HG02678 (cell line): ENCODE measurements around the gene CGN.

Source experiments
- ATAC-seq: cut with Tn5 transposase; IDR thresholded peaks from one replicate; pipeline ENCODE4 v1.9.1; 2021; ENCODE audit warnings: mild to moderate bottlenecking, moderate library complexity; ENCODE audit not compliant: unreplicated experiment

CGN gene, protein sequence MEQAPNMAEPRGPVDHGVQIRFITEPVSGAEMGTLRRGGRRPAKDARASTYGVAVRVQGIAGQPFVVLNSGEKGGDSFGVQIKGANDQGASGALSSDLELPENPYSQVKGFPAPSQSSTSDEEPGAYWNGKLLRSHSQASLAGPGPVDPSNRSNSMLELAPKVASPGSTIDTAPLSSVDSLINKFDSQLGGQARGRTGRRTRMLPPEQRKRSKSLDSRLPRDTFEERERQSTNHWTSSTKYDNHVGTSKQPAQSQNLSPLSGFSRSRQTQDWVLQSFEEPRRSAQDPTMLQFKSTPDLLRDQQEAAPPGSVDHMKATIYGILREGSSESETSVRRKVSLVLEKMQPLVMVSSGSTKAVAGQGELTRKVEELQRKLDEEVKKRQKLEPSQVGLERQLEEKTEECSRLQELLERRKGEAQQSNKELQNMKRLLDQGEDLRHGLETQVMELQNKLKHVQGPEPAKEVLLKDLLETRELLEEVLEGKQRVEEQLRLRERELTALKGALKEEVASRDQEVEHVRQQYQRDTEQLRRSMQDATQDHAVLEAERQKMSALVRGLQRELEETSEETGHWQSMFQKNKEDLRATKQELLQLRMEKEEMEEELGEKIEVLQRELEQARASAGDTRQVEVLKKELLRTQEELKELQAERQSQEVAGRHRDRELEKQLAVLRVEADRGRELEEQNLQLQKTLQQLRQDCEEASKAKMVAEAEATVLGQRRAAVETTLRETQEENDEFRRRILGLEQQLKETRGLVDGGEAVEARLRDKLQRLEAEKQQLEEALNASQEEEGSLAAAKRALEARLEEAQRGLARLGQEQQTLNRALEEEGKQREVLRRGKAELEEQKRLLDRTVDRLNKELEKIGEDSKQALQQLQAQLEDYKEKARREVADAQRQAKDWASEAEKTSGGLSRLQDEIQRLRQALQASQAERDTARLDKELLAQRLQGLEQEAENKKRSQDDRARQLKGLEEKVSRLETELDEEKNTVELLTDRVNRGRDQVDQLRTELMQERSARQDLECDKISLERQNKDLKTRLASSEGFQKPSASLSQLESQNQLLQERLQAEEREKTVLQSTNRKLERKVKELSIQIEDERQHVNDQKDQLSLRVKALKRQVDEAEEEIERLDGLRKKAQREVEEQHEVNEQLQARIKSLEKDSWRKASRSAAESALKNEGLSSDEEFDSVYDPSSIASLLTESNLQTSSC

DNA sequence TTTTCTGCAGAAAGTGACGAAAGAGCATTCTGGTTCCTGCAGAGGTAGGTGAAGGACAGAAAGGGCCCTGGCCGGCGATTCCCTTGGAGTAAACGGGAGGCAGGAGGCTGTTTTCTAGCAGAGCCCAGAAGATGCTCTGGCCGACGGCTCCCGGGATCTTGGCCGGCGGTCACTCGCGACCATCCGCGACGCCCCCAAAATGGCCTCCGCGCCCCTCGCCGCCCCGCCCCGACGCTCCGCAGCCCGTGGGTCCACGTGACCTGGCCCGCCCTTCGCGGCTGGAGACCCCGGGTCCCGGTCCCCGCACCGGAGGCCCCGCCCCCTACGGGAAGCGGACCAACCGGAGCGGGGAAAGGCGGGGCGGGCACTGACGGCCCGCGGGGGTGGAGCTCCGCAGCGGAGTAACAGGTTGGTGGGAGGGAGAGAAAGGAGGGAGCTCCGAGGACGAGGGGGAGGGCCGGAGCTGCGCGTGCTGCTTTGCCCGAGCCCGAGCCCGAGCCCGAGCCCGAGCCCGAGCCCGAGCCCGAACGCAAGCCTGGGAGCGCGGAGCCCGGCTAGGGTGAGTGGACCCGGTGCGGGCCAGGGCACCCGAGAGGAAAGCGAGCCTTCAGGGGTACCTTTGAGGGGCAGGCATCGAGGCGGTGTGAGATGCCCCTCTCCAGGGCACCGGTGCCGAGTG, at the start of gene CGN:
Gene CGN, plus strand, starts transcription at position 431 of the 679 bp plus-strand sequence. CDS start 7,133 bp downstream, outside the sequence.
- peak; percentile 85 for ATAC-seq

DNA sequence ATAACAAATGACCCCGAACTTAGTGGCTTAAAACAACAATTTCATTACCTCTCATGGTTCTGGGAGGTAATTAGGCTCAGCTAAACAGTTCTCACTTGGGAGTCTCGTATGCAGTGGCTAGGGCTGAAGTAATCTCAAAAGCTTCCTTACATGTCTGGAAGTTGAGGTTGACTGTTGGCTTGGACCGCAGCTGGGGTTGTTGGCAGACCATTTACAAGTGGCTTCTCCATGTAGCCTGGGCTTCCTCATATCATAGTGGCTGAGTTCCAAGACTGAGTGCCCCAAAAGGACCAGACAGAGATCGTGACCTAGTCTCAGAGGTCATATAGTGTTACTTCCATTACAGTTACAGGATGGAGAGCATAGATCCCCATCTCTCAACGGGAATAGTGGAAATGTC, 49.5 kb upstream of the CGN start:
- no peak for ATAC-seq

DNA sequence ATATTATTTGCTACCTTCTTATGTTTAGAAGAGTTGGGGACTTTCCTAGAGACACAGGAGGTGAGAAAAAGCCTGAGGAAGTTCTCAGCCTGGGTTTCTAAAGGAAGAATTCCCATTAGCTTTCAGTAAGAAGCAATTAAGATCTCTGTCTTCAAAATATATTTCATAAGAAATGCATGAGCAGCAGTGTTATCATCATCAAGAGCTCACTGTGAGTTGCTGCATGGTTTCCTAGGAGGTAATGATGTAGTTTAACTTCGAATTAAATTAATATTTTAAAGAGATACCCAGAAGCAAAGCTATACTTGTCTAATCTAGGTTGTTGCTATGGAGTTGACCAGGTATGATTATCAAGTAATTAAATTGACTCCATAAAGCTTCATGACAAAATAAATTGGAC, 46.2 kb upstream of the CGN start:
- ATAC-seq: no peak

DNA sequence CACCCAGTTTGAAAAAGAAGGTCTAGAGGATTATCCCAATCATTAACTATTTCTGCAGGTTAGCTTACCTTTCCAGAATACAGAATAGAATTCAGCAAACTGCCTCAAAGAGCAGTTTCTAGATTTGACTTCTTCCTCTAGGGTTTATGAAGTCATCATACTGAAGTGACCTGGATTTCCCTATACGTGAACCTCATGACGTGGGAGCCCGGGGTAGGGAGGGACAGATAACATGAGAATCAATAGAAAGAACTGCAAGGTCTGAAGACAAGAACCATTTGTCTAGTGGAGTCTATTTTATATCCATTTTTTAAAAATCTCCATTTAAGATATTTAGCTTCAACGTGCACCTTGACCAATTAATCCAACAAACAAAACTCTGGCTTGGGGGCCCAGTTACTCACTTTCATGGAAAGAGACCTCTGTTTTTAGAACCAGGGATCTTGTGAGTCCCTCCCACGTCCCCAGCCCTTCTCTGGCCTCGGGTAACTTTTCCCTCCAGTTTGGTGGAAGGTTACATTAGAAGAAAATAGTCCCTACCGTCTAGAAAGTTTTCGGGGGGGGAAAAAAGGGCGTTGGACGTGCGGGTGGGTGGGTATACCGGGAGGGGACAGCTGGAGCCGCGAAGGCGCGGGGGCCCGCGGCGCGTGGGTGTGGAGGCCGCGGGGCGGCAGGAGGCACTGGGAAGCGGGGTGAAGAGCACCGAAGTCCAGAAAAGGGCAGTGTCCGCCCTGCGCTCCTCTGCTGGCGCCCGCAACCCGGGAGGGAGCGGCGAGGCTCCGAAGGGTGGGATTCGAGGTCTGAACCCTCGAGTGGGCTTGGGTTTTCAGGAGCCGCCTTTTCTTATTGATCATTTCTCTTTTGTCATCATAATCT, 38.1 kb upstream of the CGN start:
- no peak for ATAC-seq

DNA sequence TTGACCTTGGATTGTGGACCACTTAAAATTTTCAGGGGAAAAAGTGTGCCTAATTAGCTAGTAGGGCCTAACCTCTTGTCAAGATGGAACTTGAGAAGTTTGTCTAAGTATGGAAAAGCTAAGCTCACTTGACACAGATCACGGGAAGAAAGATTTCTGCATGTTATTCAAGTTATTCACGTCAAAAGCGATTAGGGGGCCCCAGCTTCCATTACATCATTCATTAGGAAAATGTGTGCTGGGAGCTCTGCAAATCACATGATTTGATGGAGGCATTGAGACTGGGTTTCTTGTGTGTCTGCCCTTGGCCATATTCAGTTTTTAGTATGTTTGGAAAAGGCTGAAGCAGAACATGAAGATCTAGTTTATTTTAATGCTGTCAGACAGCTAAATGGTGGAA, 36.4 kb upstream of the CGN start:
- ATAC-seq: no peak

DNA sequence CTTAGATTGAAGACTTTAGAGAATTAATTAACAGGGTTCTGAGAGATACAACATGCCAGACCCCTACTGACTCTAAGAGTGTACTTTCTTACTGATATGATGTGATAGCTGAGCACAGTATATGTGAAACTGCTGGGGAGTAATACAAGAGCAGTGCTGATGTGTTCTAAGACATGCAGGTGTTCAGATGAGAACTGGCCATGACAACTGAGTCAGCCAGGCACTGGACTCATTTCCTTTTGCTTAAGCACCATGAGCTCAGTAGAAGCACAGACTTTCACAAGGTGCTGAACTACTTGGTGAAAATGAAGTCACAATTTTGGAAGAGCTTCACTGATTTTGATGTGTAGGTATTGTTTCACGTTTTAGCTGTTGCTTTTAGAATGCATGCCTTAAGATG, 36.0 kb upstream of the CGN start:
- peak; percentile 79 for ATAC-seq

DNA sequence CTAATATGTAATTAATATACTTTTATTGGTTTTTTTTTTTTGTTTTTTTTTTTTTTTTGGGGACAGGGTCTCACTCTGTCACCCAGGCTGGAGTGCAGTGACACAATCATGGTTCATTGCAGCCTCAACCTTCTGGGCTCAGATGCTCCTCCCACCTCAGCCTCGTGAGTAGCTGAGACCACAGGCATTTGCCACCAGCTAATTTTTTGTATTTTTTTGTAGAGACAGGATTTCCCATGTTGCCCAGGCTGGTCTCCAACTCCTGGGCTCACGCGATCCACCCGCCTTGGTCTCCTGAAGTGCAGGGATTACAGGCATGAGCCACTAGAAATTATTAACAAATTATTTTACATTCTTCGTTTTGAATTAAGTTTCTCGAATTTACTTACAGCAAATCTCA, 35.1 kb upstream of the CGN start:
- no peak for ATAC-seq

DNA sequence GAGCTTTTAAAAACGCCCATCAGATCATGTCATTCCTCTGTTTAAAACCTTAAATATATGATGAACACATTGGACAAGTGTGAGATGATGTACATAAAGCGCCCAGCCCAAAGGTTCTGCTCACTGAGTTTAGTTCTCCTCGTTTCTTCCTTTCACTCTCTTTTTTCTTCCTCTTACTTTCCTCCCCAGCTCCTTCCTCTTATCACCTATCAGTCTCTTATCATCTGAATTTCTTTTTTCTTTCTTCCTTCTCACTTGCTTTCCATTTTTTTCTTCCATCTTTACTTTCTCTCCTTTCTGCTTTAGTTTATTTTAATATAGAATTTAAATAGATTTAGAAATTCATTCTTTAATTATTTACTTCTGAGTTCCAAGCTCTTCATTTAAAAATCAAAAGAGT, 34.1 kb upstream of the CGN start:
- no peak for ATAC-seq

DNA sequence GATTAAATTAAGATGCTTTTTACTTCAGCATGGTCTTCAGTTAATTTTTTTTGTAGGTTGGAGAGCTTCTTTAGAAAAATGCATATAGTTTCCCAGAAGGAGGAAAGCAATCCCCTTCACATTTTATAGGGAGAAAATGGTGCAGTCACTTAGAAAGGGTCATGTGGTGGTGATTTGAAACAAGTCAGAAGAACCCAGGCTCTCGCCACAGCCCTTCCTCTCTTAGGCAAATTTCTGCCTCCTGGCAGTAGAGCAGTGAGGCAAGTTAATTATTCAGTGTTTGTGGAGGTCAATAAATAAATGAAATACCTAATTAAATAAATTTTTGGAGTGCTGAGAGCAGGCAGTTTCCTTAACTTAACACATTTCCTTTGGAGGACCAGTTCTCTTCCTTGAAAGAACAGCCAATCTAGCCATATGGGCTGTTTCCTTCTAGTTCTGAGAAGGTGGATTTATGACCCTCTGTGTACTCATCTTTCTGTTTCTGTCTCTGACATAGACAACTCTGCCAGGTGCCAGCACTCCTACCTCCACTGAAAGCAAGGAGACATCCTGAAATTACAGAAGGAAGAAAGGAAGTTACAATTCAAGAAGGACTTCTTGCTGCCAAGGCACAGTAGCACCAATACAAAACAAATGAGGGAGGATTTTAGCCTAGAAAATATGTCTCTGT, 32.9 kb upstream of the CGN start:
- ATAC-seq: no peak

DNA sequence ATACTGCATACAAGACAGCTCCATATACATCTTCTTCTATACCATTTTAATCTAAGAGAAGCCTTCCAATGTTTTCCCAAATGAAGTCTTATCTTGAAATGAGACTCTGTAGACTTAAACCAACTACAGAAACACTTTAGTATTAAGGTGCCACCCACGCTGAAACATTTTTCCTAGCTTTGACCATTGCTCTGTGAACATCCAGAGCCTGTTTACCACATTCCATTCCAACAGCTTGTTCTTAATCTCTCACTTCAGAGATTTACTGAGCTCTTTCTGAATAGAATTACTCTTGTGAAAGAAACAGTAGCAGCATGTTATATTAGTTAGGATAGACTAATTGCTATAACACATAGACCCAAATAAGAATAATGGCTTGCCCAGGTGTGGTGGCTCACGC, 32.3 kb upstream of the CGN start:
- no peak for ATAC-seq

DNA sequence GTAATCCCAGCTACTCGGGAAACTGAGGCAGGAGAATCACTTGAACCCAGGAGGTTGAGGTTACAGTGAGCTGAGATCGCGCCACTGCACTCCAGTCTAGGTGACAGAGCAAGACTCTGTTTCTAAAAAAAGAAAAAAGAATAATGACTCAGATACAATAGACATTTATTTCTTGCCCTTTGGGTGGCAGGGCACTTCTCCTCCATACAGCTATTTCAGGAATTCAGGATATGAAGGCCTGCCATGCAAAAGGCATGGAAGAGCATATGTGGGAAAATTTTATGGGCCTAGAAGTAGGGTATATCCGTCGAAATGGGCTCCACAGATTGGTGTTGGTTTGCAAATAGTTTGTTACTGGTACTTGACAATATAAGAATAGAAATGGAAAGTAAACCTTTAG, 31.7 kb upstream of the CGN start:
- no peak for ATAC-seq

DNA sequence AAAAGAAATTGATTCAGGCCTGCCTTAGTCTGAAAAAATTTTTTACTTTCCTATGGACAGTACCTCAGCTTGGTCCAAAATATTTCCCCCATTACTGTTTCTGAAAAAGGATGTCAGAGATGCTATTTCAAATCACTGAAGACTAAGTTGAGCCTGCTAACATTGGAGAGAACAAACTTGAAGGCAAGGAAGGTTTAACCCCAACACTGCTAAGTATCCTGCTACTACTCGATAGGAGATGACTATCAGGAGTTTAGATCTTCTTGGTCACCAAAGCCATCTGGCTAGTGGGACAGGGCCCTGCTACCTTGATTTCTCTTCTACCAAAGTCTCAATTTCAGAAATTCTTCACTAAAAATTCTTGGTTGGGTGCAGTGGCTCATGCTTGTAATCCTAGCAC, 29.2 kb upstream of the CGN start:
- no peak for ATAC-seq

DNA sequence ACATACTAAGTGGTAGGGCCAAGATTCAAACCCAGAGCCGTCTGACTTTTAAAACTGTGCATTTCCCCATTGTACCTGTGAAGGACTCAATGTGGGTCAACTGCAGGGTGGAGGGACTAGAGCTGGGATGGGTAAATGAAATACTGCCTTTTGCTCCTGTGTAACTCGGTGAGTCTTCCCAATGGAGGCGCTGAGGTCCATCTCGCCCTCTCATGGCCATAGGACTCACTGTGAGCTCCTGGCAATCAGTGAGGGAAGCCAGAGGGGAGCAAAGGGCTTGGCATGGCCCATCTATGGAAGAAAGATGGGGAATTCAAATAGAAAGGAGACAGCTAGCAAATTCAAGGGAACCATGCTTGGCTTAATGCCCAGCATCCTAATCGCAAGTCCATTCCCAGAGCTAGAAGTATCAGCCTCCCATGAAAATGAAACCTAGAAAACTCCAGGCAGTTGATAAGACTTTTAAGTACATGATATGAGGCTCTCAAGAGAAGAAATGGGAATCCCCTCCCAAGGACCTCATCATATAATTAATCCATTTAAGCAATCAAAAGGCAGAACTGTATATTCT, 25.4 kb upstream of the CGN start:
- no peak for ATAC-seq

DNA sequence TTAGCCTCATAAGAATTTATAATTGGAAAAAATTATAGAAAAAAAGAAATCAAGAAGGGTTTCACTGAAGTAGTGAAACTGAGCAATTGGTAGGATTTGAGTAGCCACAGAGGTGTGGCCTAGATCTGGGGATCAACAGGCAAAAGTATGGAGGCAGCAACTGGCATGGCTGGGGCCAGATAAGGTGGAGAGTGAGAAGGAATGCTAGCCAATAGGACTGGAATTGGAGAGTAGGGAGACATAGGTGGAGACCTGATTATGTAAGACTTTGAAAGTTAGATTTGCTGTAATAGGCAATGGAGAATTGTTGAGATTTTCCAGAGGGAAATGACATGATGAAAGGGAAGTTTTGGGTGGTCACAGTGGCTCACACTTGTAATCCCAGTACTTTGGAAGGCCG, 24.6 kb upstream of the CGN start:
- ATAC-seq: no peak

DNA sequence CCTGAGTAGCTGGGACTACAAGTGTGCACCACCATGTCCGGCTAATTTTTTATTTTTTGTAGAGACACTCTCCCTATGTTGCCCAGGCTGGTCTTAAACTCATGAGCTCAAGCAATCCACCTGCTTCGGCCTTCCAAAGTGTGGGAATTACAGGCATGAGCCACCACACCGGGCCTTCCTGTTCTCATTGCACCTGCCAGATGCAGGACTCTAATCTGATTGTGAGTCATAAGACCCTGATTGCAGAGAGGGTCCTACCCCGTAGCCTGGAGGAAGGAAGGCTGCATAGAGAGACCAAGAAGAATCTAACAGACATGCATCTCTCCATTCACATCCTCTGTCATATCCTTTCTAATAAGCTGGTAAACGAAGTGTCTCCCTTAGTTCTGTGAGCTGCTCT, 19.5 kb upstream of the CGN start:
- no peak for ATAC-seq

DNA sequence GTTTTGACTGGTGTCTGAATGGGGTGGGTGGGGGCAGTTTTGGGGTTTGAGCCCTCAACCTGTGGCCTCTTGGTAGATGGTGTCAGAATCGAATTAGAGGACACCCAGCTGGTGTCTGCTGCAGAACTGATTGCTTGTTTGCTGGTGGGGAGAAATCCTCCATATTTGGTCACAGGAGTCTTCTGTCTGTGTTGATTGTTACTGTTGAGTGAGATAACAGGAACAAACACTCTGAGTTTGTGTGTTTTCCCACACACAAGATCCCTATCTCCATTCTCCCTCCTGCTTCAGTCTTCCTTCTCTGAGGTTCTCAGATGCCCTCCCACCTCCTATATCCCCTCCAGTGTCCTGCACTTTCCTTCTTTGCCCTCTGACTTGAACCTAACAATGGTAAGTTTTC, 19.1 kb upstream of the CGN start:
- no peak for ATAC-seq

DNA sequence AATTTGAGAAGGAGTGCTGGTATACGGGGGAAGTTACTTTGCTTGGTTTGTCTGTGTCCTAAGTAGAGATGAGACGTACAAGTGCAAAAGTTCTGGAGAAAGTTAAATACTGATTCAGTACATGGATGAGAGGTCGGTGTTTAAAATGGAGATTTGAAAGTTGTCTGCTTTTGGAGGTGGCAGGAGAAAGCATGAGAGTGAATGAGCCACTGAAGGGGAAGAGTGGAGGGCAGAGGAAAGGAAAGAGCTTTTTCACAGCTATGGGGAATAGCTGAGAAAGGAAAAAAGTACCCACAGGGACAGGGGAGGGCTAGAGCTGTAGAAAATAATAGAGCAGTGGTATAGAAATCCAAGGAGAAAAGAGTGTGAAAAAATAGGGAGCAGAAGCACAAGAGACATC, 18.1 kb upstream of the CGN start:
- ATAC-seq: no peak

DNA sequence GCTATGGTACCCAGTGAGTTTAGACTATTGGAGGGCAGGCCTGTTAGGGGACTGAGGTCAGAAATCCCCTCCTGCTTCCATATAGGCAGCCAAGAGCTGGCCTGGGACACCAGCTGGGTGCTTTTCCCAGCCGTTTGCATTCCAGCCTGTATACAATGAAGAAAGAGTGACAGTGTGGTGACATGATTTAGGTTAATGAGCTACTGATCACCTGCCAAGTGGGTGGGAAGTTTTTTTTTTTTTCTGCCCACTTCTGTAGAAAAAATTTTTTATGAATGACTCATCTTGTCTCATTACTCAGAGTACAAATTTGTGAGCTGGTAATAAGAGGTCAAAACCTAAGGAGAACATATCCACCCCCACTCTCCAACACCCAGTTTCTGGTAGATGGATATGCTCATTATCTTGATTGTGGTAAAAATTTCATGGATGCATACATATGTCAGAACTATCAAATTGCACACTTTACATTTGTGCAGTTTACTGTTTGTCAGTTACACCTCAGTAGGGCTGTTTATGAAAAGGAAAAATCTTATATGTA, 16.4 kb upstream of the CGN start:
- no peak for ATAC-seq

DNA sequence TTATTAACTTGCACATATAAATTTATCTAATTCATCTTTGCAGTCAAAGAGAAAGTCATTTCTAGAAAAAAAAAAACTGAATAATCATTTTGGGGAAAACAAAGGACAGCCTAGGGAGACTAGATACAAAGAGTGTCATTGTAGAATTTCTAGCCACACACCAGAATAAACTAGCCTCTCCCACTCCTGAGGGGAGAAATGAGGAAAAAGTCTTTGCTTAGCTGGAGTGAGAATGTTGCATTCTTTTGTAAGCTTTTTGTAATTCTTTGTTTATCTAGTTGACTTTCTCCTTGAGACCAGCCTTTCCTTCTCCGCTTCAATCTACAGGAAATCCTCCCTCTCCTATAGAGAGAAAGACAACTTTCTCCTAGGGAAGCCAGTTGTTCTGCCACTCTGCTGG, 15.9 kb upstream of the CGN start:
- no peak for ATAC-seq
